Activated CD4-positive, alpha-beta T cell treated with anti-CD3 and anti-CD28 coated beads for 36 hours (primary cell): ENCODE measurements around the gene AP1M2. TPM values are rescaled to one million over a fixed set of nuclear protein-coding genes. Genes with fewer than 3 reads are reported as not detected.
"Not testable (repeated sequence)": the region's sequence is repeated elsewhere in the genome, so short reads cannot be mapped to it uniquely, and the experiment has no call there.

Experiments used
- ATAC-seq: fragments of 200-7000 bp; cut with Tn5 transposase; one replicate; pipeline ENCODE4 v1.10.0; 2021; ENCODE audit warnings: mild to moderate bottlenecking, moderate library complexity
- CTCF ChIA-PET: fragments of 350-600 bp; sonication (Branson Sonifier 250); formaldehyde crosslinking; loops from one replicate; lab custom pipeline; 2021; ENCODE audit warnings: antibody characterized with exemption; lab: Charles Lee
- POLR2A ChIA-PET: fragments of 350-600 bp; sonication (Branson Sonifier 250); formaldehyde crosslinking; loops from one replicate; lab custom pipeline; 2021; ENCODE audit warnings: antibody characterized with exemption, inconsistent platforms; lab: Charles Lee
- DNase-seq: peaks from one replicate; pipeline ENCODE4 v3.0.0-alpha.2; 2020
- H3K27ac Mint-ChIP-seq: one replicate; pipeline ENCODE4 v1.8.0; 2021; ENCODE audit warnings: mixed read lengths
- H3K27me3 Mint-ChIP-seq: one replicate; pipeline ENCODE4 v1.8.0; 2021; ENCODE audit warnings: mixed read lengths
- H3K36me3 Mint-ChIP-seq: one replicate; pipeline ENCODE4 v1.8.0; 2021; ENCODE audit warnings: low read depth, mixed read lengths
- H3K4me1 Mint-ChIP-seq: one replicate; pipeline ENCODE4 v1.8.0; 2021; ENCODE audit warnings: mixed read lengths
- H3K4me3 Mint-ChIP-seq: one replicate; pipeline ENCODE4 v1.8.0; 2021; ENCODE audit warnings: mild to moderate bottlenecking, moderate library complexity, mixed read lengths
- H3K9me3 Mint-ChIP-seq: one replicate; pipeline ENCODE4 v1.8.0; 2021; ENCODE audit warnings: low read depth, mixed read lengths
- intact Hi-C, 2 experiments: fragments of 100-400 bp; cut with DNase I in 1 of 2; cut with micrococcal nuclease in 1 of 2; formaldehyde crosslinking; loops; one replicate each; pipeline versions ENCODE4 v1.14.2 to v1.15.1; 2022 to 2024; cut with DNase I, micrococcal nuclease
- total RNA-seq, 2 experiments: library from RNA; stranded (reverse); gene quantifications; one replicate each; pipeline ENCODE4 v1.2.3, GENCODE V29; 2021

AP1M2 gene
- total RNA-seq, 2 experiments from 2014 or later, result not detected

- H3K4me3 Mint-ChIP-seq, result no peak overlapping the region
- intact Hi-C loops, result loop anchor here in 1 of 2 experiments (1.0 kb wide), 1 partner anchor 13 kb away; no protein-coding TSS in a partner anchor
These were observed 34.5 kb downstream of the AP1M2 start for GRCh38 chr19:10552510-10553053.

GRCh38 chr19:10551698-10552301, 35.3 kb downstream of the AP1M2 start:
- POLR2A ChIA-PET, result interaction anchor here (0.5 kb wide), 1 partner anchor 330 kb away, joined by 3 read pairs; no protein-coding TSS in a partner anchor
- no peaks in the 10 kb centered on the region for H3K27me3 Mint-ChIP-seq
- no peak overlapping the region for H3K4me3 Mint-ChIP-seq
- peaks cover 48% of the 10 kb centered on the region for H3K36me3 Mint-ChIP-seq
- CTCF ChIA-PET, result interaction anchor here (0.7 to 1.9 kb wide), 16 partner anchors 9 to 264 kb away, joined by 3 to 10 read pairs (median 4); partner anchors contain the start of genes CDKN2D and KRI1
- H3K9me3 Mint-ChIP-seq, result no peaks in the 10 kb centered on the region
- H3K27ac Mint-ChIP-seq, result no peak overlapping the region
- peaks cover 38% of the 10 kb centered on the region for H3K4me1 Mint-ChIP-seq
- peak; percentile 76 for DNase-seq
- intact Hi-C loops, result loop anchor here in 1 of 2 experiments (1.0 kb wide), 1 partner anchor 68 kb away; no protein-coding TSS in a partner anchor
- peak; percentile 47 for ATAC-seq

More at GRCh38 chr19:10552510-10553053, 34.5 kb downstream of the AP1M2 start:
- Mint-ChIP-seq H3K4me1 (peaks cover 38% of the 10 kb centered on the region), H3K9me3 (no peaks in the 10 kb centered on the region), H3K27me3 (no peaks in the 10 kb centered on the region), H3K27ac (peak overlapping the region; percentile 47), H3K36me3 (peaks cover 51% of the 10 kb centered on the region)
- ChIA-PET POLR2A (interaction anchor here (0.5 to 1.6 kb wide), 5 partner anchors 11 to 329 kb away, joined by 3 to 7 read pairs (median 3); partner anchors contain the start of gene KRI1), CTCF (interaction anchor here (0.6 to 1.9 kb wide), 13 partner anchors 8 to 69 kb away, joined by 3 to 10 read pairs (median 4); partner anchors contain the start of genes CDKN2D, KEAP1 and KRI1)
- DNase-seq, result peak; percentile 60
- peak; percentile 49 for ATAC-seq

GRCh38 chr19:10551006-10551405, 36.1 kb downstream of the AP1M2 start:
- H3K4me1 Mint-ChIP-seq, result peaks cover 36% of the 10 kb centered on the region
- ChIA-PET POLR2A (interaction anchor here (0.7 kb wide), 1 partner anchor 58 kb away, joined by 3 read pairs; no protein-coding TSS in a partner anchor), CTCF (interaction anchor here (0.7 to 1.4 kb wide), 9 partner anchors 11 to 263 kb away, joined by 3 to 8 read pairs (median 4); no protein-coding TSS in a partner anchor)
- not testable (repeated sequence) for H3K4me3 Mint-ChIP-seq, ATAC-seq, DNase-seq, H3K9me3 Mint-ChIP-seq, H3K27me3 Mint-ChIP-seq
- intact Hi-C loops, result loop anchor here in 1 of 2 experiments (1.0 kb wide), 1 partner anchor 68 kb away; no protein-coding TSS in a partner anchor
- peak overlapping the region; percentile 19 for H3K27ac Mint-ChIP-seq
- peaks cover 47% of the 10 kb centered on the region for H3K36me3 Mint-ChIP-seq

DNA sequence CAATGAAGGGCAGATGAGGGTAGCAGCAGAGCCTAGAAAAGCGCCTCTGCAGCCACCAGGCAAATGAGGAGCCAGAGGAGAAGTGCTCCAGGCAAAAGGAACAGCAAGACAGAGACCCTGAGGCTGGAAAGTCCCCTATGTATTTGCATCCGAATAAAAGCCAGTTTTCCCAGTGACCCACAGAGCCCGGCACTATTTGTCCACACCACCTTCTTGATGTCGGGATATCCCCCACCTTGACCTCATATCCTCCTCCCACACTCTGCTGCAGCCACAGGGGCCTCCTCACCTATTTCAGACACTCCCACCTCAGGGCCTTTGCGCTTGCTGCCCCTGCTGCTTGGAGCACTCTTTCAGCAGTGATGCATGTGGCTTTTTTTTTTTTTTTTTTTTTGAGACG, 36.8 kb downstream of the AP1M2 start:
- no peaks in the 10 kb centered on the region for H3K9me3 Mint-ChIP-seq
- no peak for ATAC-seq
- CTCF ChIA-PET, result interaction anchor here (0.6 to 1.4 kb wide), 3 partner anchors 32 to 314 kb away, joined by 4 read pairs; no protein-coding TSS in a partner anchor
- intact Hi-C loops, result no loop called here
- H3K4me3 Mint-ChIP-seq, result no peak overlapping the region
- DNase-seq, result no peak
- no peak overlapping the region for H3K27ac Mint-ChIP-seq
- peaks cover 42% of the 10 kb centered on the region for H3K36me3 Mint-ChIP-seq
- no peaks in the 10 kb centered on the region for H3K27me3 Mint-ChIP-seq
- H3K4me1 Mint-ChIP-seq, result peaks cover 31% of the 10 kb centered on the region
- POLR2A ChIA-PET, result interaction anchor here (0.7 kb wide), 1 partner anchor 59 kb away, joined by 3 read pairs; no protein-coding TSS in a partner anchor

GRCh38 chr19:10549733-10550132, 37.4 kb downstream of the AP1M2 start:
- H3K27ac Mint-ChIP-seq, result no peak overlapping the region
- ChIA-PET CTCF (no interaction called here), POLR2A (no interaction called here)
- no peak overlapping the region for H3K4me3 Mint-ChIP-seq
- H3K4me1 Mint-ChIP-seq, result peaks cover 31% of the 10 kb centered on the region
- no peaks in the 10 kb centered on the region for H3K9me3 Mint-ChIP-seq
- no peaks in the 10 kb centered on the region for H3K27me3 Mint-ChIP-seq
- no peak for DNase-seq
- intact Hi-C loops, result no loop called here
- peaks cover 39% of the 10 kb centered on the region for H3K36me3 Mint-ChIP-seq
- ATAC-seq, result no peak

GRCh38 chr19:10548746-10549276, 38.3 kb downstream of the AP1M2 start:
- Mint-ChIP-seq H3K9me3 (no peaks in the 10 kb centered on the region), H3K4me1 (peaks cover 26% of the 10 kb centered on the region), H3K27me3 (no peaks in the 10 kb centered on the region), H3K36me3 (peaks cover 32% of the 10 kb centered on the region), H3K4me3 (no peak overlapping the region), H3K27ac (no peak overlapping the region)
- intact Hi-C loops, result no loop called here
- no peak for ATAC-seq
- CTCF ChIA-PET, result no interaction called here
- DNase-seq, result no peak
- POLR2A ChIA-PET, result no interaction called here

- no peak overlapping the region for H3K4me3 Mint-ChIP-seq
- H3K27me3 Mint-ChIP-seq, result no peaks in the 10 kb centered on the region
- intact Hi-C loops, result no loop called here
- peaks cover 14% of the 10 kb centered on the region for H3K4me1 Mint-ChIP-seq
- DNase-seq, result no peak
- no peak overlapping the region for H3K27ac Mint-ChIP-seq
- no peak for ATAC-seq
- H3K36me3 Mint-ChIP-seq, result peaks cover 13% of the 10 kb centered on the region
- POLR2A ChIA-PET, result interaction anchor here (0.6 kb wide), 1 partner anchor 649 kb away, joined by 6 read pairs; no protein-coding TSS in a partner anchor
- CTCF ChIA-PET, result interaction anchor here (0.5 to 1.7 kb wide), 4 partner anchors 10 to 156 kb away, joined by 3 to 4 read pairs (median 3); no protein-coding TSS in a partner anchor
- no peaks in the 10 kb centered on the region for H3K9me3 Mint-ChIP-seq
These were observed 40.3 kb downstream of the AP1M2 start for GRCh38 chr19:10546817-10547216.

DNA sequence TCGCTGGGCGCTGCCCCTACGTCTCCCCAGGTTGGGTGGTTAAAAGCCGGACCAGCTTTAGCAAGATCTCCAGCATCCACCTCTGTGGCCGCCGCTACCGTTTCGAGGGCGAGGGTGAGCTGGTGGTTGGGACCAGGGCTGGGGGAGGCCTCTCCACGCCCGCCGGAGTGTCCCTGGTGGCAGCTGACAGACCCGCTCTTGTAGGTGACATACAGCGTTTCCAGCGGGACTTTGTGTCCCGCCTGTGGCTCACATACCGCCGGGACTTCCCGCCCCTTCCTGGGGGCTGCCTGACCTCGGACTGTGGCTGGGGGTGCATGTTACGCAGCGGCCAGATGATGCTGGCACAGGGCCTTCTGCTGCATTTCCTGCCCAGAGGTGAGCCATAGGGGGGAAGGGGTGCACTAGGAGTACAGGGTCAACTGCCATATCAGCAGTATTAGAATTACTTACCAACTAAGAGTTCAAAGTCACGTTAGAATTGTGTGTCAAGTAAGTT, 42.3 kb downstream of the AP1M2 start:
- no peak for ATAC-seq
- POLR2A ChIA-PET, result no interaction called here

DNA sequence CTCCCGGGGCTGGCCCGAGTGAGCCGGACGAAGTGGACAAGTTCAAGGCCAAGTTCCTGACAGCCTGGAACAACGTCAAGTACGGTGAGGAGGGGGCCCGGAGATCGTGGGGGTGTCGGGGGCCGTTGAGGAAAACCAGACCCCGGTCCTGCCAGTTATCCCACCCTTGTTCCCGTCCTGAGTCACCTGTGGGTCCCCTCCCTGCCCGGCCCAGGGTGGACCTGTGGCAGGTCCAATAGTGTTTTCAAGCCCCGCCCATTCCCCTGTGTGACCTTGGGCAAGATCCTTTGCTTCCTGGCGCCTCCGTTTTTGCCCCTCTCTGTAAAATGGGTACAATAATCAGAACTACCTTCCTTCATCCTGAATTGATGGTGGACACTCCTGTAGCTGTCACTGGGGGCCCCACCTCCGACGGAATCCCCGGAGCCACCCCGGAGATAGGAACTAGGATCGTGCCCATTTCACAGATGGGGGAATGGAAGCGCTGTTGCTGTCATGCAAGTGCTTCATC, 42.8 kb downstream of the AP1M2 start:
- Mint-ChIP-seq H3K27me3 (peaks cover 2% of the 10 kb centered on the region), H3K4me1 (peaks cover 14% of the 10 kb centered on the region), H3K27ac (peak overlapping the region; percentile 84), H3K9me3 (no peaks in the 10 kb centered on the region), H3K36me3 (peaks cover 5% of the 10 kb centered on the region), H3K4me3 (peak overlapping the region; percentile 85)
- no peak for ATAC-seq
- ChIA-PET POLR2A (no interaction called here), CTCF (interaction anchor here (0.6 to 1.4 kb wide), 3 partner anchors 9 to 157 kb away, joined by 3 to 4 read pairs (median 3); partner anchors contain the start of gene QTRT1)
- intact Hi-C loops, result no loop called here
- DNase-seq, result peak; percentile 44

More for the DNA sequence above, 42.3 kb downstream of the AP1M2 start:
- H3K27me3 Mint-ChIP-seq, result peaks cover 2% of the 10 kb centered on the region
- H3K27ac Mint-ChIP-seq, result peak overlapping the region; percentile 84
- H3K36me3 Mint-ChIP-seq, result peaks cover 5% of the 10 kb centered on the region
- CTCF ChIA-PET, result interaction anchor here (0.6 to 1.4 kb wide), 3 partner anchors 8 to 157 kb away, joined by 3 to 4 read pairs (median 3); partner anchors contain the start of gene QTRT1
- intact Hi-C loops, result no loop called here
- H3K9me3 Mint-ChIP-seq, result no peaks in the 10 kb centered on the region
- peaks cover 14% of the 10 kb centered on the region for H3K4me1 Mint-ChIP-seq
- peak; percentile 30 for DNase-seq
- peak overlapping the region; percentile 85 for H3K4me3 Mint-ChIP-seq

DNA sequence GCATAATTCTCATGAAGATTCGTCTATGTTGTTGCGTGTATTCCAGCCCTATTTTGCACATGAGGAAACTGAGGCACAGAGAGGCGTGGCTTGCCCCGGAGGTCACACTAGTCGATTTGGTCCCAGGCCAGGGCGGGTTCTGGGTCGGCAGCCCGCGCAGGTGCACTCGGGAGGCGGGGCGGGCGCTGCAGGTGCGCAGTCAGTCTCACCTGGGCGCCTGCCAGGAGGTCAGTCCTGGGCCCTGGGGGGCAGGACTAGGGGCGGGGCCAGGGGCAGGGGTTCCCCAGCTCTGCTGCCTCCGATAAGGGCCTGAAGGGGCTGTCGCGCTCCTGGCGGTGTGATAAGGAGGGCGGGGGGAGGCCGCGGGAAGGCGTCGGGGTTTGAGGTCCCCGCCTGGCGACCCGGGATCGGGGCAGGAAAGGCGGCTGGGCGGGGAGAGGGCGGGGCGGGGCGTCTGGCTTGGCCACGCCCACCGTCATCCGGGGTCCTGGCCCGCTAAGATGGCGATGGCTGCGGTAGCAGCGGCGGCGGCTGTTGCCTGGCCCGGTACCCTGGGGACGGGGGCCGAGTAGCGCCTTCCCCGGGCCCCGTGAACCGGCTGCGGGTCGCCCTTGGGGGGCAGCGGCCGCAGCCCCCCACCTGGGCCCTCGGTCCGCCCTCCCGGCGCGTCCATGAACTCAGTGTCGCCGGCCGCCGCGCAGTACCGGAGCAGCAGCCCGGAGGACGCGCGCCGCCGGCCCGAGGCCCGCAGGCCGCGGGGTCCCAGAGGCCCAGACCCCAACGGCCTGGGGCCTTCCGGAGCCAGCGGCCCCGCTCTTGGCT, 43.5 kb downstream of the AP1M2 start, which contains the start of gene ATG4D:
Gene ATG4D (plus strand): TSS at position 485 of the 822 bp plus-strand sequence. CDS start 187 bp downstream, at position 672.
- ATAC-seq (peak; percentile 85), DNase-seq (peak; percentile 89)
- POLR2A ChIA-PET, result no interaction called here
- Mint-ChIP-seq H3K4me1 (peaks cover 14% of the 10 kb centered on the region), H3K4me3 (peak within 1 kb of the TSS; percentile 85), H3K9me3 (no peaks in the 10 kb centered on the region), H3K27ac (peak within 1 kb of the TSS; percentile 84), H3K27me3 (peaks cover 8% of the 10 kb centered on the region), H3K36me3 (peaks cover 2% of the 10 kb centered on the region)
- CTCF ChIA-PET, result interaction anchor here (1.1 to 2.2 kb wide), 4 partner anchors 8 to 100 kb away, joined by 3 to 6 read pairs (median 4); no protein-coding TSS in a partner anchor
- intact Hi-C loops, result loop anchor here (1.0 to 2.0 kb wide), 9 partner anchors 23 to 210 kb away; partner anchors contain the start of genes KRI1 (in 2 of the 2), CDC37 (in 1 of the 2), ILF3 (in 1 of the 2) and RAVER1 (in 1 of the 2)
